Fibroblast of pulmonary artery (primary cell): ENCODE data around the gene SKA3.
"Not testable (repeated sequence)": the region's sequence is repeated elsewhere in the genome, so short reads cannot be mapped to it uniquely, and the experiment has no call there.

ENCODE experiments used
- DNase-seq: peaks from one replicate; pipeline ENCODE4 v3.0.0-alpha.2; 2010; ENCODE audit warnings: low read depth
- H3K4me3 ChIP-seq: replicated peaks from 2 replicates; pipeline ENCODE4 v1.5.1; 2011; ENCODE audit warnings: low read depth, mild to moderate bottlenecking, control low read depth, low read length, moderate library complexity
- TF ChIP-seq, protein P1 (sequence below): IDR thresholded peaks from 2 replicates; pipeline ENCODE4 v1.5.1; 2011; ENCODE audit warnings: mild to moderate bottlenecking, control low read depth, low read length, inconsistent platforms; ENCODE audit errors: missing control alignments

The SKA3 gene

DNA sequence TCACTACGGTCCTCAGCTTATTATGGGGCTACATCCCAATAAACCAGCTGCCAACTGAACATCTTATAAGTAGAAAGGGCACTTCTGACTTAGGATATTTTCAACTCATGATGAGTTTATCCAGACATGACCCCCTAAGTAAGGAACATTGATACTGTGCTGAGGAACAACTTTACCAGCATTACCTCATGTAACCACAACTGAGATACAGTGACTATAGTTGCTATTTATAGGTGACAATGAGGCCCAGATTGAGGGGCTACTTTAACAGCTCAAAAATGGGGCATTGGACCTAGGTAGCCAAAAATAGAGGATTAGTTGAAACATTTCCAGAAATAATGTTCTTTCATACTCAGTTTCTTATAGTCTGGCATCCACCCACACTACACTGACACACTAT, 26.8 kb downstream of the SKA3 start:
- H3K4me3 ChIP-seq, result no peak overlapping the region
- DNase-seq, result no peak
- TF ChIP-seq, protein P1, sequence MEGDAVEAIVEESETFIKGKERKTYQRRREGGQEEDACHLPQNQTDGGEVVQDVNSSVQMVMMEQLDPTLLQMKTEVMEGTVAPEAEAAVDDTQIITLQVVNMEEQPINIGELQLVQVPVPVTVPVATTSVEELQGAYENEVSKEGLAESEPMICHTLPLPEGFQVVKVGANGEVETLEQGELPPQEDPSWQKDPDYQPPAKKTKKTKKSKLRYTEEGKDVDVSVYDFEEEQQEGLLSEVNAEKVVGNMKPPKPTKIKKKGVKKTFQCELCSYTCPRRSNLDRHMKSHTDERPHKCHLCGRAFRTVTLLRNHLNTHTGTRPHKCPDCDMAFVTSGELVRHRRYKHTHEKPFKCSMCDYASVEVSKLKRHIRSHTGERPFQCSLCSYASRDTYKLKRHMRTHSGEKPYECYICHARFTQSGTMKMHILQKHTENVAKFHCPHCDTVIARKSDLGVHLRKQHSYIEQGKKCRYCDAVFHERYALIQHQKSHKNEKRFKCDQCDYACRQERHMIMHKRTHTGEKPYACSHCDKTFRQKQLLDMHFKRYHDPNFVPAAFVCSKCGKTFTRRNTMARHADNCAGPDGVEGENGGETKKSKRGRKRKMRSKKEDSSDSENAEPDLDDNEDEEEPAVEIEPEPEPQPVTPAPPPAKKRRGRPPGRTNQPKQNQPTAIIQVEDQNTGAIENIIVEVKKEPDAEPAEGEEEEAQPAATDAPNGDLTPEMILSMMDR, result no peak

DNA sequence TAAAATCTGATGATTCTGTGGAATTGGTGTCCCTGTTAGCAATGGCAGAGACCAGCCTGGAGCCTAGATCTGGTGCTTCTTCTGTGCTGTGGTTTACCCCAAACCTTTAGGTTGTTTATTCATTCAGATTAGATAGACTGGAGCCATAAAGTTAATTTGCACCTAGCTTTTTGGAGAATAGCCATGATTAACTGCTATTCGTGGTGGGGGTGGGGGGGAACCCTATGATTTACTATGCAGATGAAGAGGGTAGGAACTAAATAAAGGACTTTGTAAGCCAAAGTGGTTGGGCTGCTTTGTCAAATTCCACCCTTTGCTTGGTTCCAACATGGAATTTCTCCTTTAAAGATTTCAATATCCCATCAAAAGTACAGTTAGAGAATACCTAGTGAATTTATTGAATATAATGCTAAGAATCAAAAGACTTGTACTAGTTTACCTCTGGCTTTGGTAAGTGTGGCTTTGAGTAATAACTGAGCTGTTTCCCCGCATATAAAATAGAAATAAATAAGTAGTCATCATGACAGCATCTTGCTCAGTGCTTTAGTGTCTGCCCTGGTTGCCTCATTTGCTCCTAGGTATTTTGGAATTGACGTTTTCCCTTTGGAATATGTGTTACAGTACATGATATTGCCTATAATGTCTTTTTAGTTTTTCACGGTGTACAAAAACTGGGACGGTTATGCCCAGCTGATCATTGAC, 27.6 kb downstream of the SKA3 start:
- no peak overlapping the region for H3K4me3 ChIP-seq
- DNase-seq, result no peak
- TF ChIP-seq, protein P1, result no peak

DNA sequence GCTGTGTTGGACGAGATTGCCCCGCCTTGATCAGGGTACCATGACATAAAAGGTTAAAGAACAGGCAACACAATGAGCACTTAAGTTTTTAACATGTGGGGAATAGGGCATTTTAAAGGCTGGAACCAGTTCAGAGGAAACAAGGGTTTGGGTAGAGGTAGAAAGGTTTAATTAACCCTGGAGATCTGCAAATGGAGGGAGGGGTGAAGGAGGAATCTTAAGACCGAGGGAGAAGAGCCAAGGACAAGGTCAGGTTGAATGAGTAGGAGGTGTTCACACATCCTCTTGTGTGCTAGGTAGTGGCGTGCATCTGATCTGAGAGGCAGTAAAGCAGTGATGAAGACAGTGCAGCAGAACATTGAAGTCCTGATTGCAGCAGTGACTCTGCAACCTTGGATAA, 28.5 kb downstream of the SKA3 start:
- no peak overlapping the region for H3K4me3 ChIP-seq
- DNase-seq, result no peak
- TF ChIP-seq, protein P1, result no peak

DNA sequence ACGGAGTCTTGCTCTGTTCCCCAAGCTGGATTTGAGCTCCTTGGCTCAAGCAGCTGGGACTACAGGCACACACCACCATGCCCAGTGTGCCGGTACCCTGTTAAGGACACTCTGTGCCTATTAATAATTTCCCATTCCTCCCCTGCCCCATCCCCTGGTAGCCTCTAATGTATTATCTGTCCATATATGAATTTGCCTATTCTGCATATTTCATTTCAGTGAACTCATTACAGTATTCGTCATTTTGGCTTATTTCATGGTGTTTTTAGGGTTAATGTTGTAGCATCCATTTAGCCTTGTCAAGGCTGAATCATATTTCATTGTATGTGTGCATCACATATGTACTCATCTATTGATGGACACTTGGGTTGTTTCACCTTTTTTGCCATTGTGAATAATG, 33.6 kb downstream of the SKA3 start:
- TF ChIP-seq, protein P1, result no peak
- no peak for DNase-seq
- H3K4me3 ChIP-seq, result peak overlapping the region; percentile 5

DNA sequence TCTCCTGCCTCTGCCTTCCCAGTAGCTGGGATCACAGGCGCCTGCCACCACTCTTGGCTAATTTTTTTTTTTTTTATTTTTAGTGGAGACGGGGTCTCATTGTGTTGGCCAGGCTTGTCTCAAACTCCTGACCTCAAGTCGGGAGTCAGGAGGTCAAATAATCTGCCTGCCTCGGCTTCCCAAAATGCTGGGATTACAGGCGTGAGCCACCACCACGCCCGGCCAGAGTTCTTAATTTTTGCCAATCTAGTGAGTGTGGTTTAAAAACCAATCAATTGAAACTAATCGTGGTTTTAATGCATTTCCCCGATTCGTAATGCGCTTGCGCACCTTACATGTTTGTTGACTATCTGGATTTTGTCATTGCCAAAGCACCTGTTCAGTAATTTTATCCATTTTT, 37.0 kb downstream of the SKA3 start:
- TF ChIP-seq, protein P1, result no peak
- peak overlapping the region; percentile 98 for H3K4me3 ChIP-seq
- no peak for DNase-seq

DNA sequence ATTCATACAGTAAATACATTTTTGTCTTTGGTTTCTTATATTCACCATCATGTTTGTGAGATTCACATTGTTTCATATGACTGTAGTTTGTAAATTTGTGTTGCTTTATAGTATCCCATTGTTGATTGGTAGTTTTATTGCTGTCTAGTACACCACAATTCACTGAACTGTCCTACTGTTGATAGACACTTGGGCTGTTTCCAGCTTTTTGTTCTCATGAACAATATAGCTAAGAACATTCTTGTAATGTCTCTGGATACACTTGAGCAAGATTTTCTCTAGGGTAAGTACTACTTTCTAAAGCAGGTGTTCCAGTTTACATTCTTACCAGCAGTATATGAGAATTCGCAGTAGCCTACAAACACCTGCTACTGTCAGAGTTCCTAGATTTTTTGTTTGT, 37.8 kb downstream of the SKA3 start:
- H3K4me3 ChIP-seq, result no peak overlapping the region
- TF ChIP-seq, protein P1, result no peak
- peak; percentile 40 for DNase-seq

DNA sequence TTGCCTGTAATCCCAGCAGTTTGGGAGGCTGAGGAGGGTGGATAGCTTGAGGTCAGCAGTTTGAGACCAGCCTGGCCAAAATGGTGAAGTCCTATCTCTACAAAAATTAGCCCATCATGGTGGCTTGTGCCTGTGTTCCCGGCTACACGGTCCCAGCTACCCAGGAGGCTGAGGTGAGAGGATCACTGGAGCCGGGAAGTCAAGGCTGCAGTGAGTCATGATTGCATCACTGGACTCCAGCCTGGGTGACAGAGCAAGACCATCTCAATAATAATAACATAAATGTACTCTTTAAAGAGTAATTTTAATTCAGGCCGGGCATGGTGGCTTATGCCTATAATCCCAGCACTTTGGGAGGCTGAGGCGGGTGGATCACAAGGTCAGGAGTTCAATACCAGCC, 38.7 kb downstream of the SKA3 start:
- TF ChIP-seq, protein P1, result no peak
- no peak overlapping the region for H3K4me3 ChIP-seq
- peak; percentile 50 for DNase-seq

DNA sequence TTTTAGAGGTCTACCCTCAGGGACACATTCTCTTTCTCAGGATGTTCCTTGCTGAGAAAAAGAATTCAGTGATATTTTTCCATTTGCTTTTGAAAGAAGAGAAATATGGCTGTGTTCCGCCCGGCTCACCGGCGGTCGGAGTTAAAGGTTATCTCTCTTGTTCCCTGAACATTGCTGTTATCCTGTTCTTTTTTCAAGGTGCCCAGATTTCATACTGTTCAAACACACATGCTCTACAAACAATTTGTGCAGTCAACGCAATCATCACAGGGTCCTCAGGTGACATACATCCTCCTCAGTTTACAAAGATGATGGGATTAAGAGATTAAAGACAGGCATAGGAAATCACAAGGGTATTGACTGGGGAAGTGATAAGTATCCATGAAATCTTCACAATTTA, 40.5 kb downstream of the SKA3 start:
- H3K4me3 ChIP-seq, DNase-seq: not testable (repeated sequence)
